ENCODE data around the gene DAAM1. TPM values are rescaled to one million over a fixed set of nuclear protein-coding genes. Genes with fewer than 3 reads are reported as not detected.

Gene DAAM1
- polyA plus RNA-seq, 1 of the 3 experiments (the other 2 are of a cell fraction), result 5.1 TPM

GRCh38 chr14:59280961-59281360 lies 92.5 kb downstream of the DAAM1 start:
- Histone ChIP-seq H3K36me3 (replicated peaks in 1 of 2; ENCODE audit: control insufficient read depth in 1 of 2, insufficient read depth in 2 of 2, low read length in 1 of 2) (peaks cover 0 to 14% of the 10 kb centered on the region in 2 experiments), H3K9me2 (no peaks in the 10 kb centered on the region), H3K9ac (no peak overlapping the region), H3K4me3 (ENCODE audit: low read depth in 2 of 2, low read length in 1 of 2) (no peak overlapping the region), H3K79me2 (ENCODE audit: insufficient read depth) (no peaks in the 10 kb centered on the region; the same call in 1 of the 2 replicates), H2AFZ (ENCODE audit: low read depth) (no peak overlapping the region), H3F3A (replicated peaks; ENCODE audit: insufficient read depth) (peaks cover 30% of the 10 kb centered on the region), H3K27ac (ENCODE audit: low read depth in 2 of 2, low read length in 1 of 2) (no peak overlapping the region), H3K9me3 (no peaks in the 10 kb centered on the region), H3K27me3 (ENCODE audit: insufficient read depth) (no peaks in the 10 kb centered on the region), H4K20me1 (ENCODE audit: insufficient read depth) (no peaks in the 10 kb centered on the region), H3K4me2 (no peak overlapping the region), H3K4me1 (ENCODE audit: control insufficient read depth in 1 of 2, insufficient read depth in 2 of 2, low read depth in 1 of 2, low read length in 1 of 2) (peaks cover 2 to 24% of the 10 kb centered on the region in 2 experiments)
- no peak for DNase-seq
- 90% methylated on average over 5 of the region's 5 CpGs for WGBS (ENCODE audit: low lambda C conversion rate)
- ChIA-PET CTCF (no interaction called here), POLR2A (no interaction called here)
- TF ChIP-seq GATA2 (CRISPR knock-in tag; IDR thresholded peaks at IDR 0.05), result no peak

GRCh38 chr14:59281609-59282377 lies 93.3 kb downstream of the DAAM1 start:
- H3K4me2 ChIP-seq, result no peak overlapping the region
- H3K36me3 ChIP-seq (replicated peaks in 1 of 2; ENCODE audit: control insufficient read depth in 1 of 2, insufficient read depth in 2 of 2, low read length in 1 of 2), result peaks cover 0 to 14% of the 10 kb centered on the region in 2 experiments
- no peak overlapping the region for H3K27ac ChIP-seq (ENCODE audit: low read depth in 2 of 2, low read length in 1 of 2)
- H3K9me3 ChIP-seq, result no peaks in the 10 kb centered on the region
- peaks cover 24% of the 10 kb centered on the region for H3F3A ChIP-seq (replicated peaks; ENCODE audit: insufficient read depth)
- H4K20me1 ChIP-seq (ENCODE audit: insufficient read depth), result no peaks in the 10 kb centered on the region
- no peak overlapping the region for H2AFZ ChIP-seq (ENCODE audit: low read depth)
- no peak for DNase-seq
- no peak overlapping the region for H3K4me3 ChIP-seq (ENCODE audit: low read depth in 2 of 2, low read length in 1 of 2)
- POLR2A ChIA-PET, result no interaction called here
- WGBS (ENCODE audit: low lambda C conversion rate), result 63% methylated on average over 3 of the region's 3 CpGs
- TF ChIP-seq RXRA (IDR thresholded peaks at IDR 0.05; ENCODE audit: borderline replicate concordance, low read depth), result no peak
- TF ChIP-seq FOXJ3 (CRISPR knock-in tag; IDR thresholded peaks at IDR 0.05), result no peak
- peak; percentile 11; the same call in 1 of the 2 replicates for TF ChIP-seq FOSL2 (IDR thresholded peaks at IDR 0.05; ENCODE audit: borderline replicate concordance, low read depth)
- no peak overlapping the region for H3K9ac ChIP-seq
- no peaks in the 10 kb centered on the region; the same call in 1 of the 2 replicates for H3K79me2 ChIP-seq (ENCODE audit: insufficient read depth)
- H3K27me3 ChIP-seq (ENCODE audit: insufficient read depth), result no peaks in the 10 kb centered on the region
- no peaks in the 10 kb centered on the region for H3K9me2 ChIP-seq
- CTCF ChIA-PET, result no interaction called here
- H3K4me1 ChIP-seq (ENCODE audit: control insufficient read depth in 1 of 2, insufficient read depth in 2 of 2, low read depth in 1 of 2, low read length in 1 of 2), result peaks cover 2 to 17% of the 10 kb centered on the region in 2 experiments

GRCh38 chr14:59282378-59282765 lies 93.9 kb downstream of the DAAM1 start:
- H3K27me3 ChIP-seq (ENCODE audit: insufficient read depth), result no peaks in the 10 kb centered on the region
- POLR2A ChIA-PET, result no interaction called here
- H3K4me3 ChIP-seq (ENCODE audit: low read depth in 2 of 2, low read length in 1 of 2), result no peak overlapping the region
- H3K9me3 ChIP-seq, result no peaks in the 10 kb centered on the region
- H3K9ac ChIP-seq, result no peak overlapping the region
- H3K36me3 ChIP-seq (replicated peaks in 1 of 2; ENCODE audit: control insufficient read depth in 1 of 2, insufficient read depth in 2 of 2, low read length in 1 of 2), result peaks cover 0 to 14% of the 10 kb centered on the region in 2 experiments
- no peak overlapping the region for H3K27ac ChIP-seq (ENCODE audit: low read depth in 2 of 2, low read length in 1 of 2)
- 78% methylated on average over 3 of the region's 3 CpGs for WGBS (ENCODE audit: low lambda C conversion rate)
- no peak for DNase-seq
- no peaks in the 10 kb centered on the region for H4K20me1 ChIP-seq (ENCODE audit: insufficient read depth)
- peaks cover 24% of the 10 kb centered on the region for H3F3A ChIP-seq (replicated peaks; ENCODE audit: insufficient read depth)
- no peaks in the 10 kb centered on the region for H3K9me2 ChIP-seq
- TF ChIP-seq TCF12 (IDR thresholded peaks at IDR 0.05) (peak; percentile 25; the same call in 1 of the 2 replicates), RCOR1 (IDR thresholded peaks at IDR 0.05; ENCODE audit: low read length) (no peak)
- H3K4me1 ChIP-seq (ENCODE audit: control insufficient read depth in 1 of 2, insufficient read depth in 2 of 2, low read depth in 1 of 2, low read length in 1 of 2), result peaks cover 2 to 17% of the 10 kb centered on the region in 2 experiments
- H2AFZ ChIP-seq (ENCODE audit: low read depth), result no peak overlapping the region
- no peaks in the 10 kb centered on the region; the same call in 1 of the 2 replicates for H3K79me2 ChIP-seq (ENCODE audit: insufficient read depth)
- CTCF ChIA-PET, result no interaction called here
- no peak overlapping the region for H3K4me2 ChIP-seq
